Stimulated activated CD4-positive, alpha-beta T cell treated with anti-CD3 and anti-CD28 coated beads, TNF-alpha, amount 100 ng/mL, for 48 hours (primary cell): ENCODE measurements around the gene KRT80.
"Not testable (repeated sequence)": the region's sequence is repeated elsewhere in the genome, so short reads cannot be mapped to it uniquely, and the experiment has no call there.

Experiments used
- DNase-seq, 3 donors: peaks; one replicate each; pipeline ENCODE4 v3.0.0-alpha.2; 2020; ENCODE audit warnings: low read depth in 3 of 3

Gene KRT80

GRCh38 chr12:52191841-52192791 lies at the start of gene KRT80:
KRT80 (minus strand) TSS chr12:52192014; CDS start chr12:52191902, 112 bp downstream.
- DNase-seq: no peak

DNA sequence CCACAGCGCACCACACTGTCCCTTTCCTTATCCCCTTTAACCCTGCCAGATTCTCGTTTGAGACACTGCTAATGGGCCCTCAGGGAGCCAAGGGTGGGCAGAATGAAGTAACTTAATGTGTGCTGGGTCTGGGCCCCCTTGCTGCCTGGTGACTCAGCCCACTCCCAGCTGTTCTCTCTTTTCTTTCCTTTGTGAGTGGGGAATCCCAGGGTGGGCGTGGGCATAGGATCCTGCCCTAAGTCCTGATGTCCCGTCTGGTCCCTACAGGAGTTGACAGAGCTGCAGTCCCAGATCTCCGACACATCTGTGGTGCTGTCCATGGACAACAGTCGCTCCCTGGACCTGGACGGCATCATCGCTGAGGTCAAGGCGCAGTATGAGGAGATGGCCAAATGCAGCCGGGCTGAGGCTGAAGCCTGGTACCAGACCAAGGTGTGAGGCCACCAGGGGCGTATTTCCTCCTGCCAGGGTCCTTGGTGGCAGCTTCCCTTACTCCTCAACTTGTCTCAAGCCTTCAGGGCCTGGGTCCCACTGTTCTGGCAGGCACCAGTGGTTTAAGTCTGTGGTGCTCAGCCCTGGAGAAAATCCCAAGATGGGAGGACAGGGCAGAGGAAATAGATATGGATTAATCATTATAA lies 49.5 kb upstream of the KRT80 start:
- DNase-seq: no peak

DNA sequence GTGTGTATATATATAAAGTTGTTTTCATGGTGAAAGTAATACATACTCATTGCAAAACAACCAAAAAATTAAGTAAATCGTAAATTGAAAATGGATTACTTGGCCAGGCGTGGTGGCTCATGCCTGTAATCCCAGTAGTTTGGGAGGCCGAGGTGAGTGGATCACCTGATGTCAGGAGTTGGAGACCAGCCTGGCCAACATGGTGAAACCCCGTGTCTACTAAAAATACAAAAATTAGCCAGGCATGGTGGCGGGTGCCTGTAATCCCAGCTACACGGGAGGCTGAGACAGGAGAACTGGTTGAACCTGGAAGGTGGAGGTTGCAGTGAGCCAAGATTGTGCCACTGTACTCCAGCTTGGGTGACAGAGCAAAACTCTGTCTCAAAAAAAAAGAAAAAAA lies 48.4 kb upstream of the KRT80 start:
- not testable (repeated sequence) for DNase-seq

- no peak for DNase-seq
Observed at GRCh38 chr12:52239767-52240166, 48.0 kb upstream of the KRT80 start.

GRCh38 chr12:52238916-52239646 lies 47.3 kb upstream of the KRT80 start:
- no peak for DNase-seq

- DNase-seq: no peak
Observed at GRCh38 chr12:52238207-52238840, 46.5 kb upstream of the KRT80 start.

- DNase-seq: no peak
Observed at GRCh38 chr12:52236386-52237050, 44.7 kb upstream of the KRT80 start.

GRCh38 chr12:52235822-52236361 lies 44.1 kb upstream of the KRT80 start:
- DNase-seq: no peak

DNA sequence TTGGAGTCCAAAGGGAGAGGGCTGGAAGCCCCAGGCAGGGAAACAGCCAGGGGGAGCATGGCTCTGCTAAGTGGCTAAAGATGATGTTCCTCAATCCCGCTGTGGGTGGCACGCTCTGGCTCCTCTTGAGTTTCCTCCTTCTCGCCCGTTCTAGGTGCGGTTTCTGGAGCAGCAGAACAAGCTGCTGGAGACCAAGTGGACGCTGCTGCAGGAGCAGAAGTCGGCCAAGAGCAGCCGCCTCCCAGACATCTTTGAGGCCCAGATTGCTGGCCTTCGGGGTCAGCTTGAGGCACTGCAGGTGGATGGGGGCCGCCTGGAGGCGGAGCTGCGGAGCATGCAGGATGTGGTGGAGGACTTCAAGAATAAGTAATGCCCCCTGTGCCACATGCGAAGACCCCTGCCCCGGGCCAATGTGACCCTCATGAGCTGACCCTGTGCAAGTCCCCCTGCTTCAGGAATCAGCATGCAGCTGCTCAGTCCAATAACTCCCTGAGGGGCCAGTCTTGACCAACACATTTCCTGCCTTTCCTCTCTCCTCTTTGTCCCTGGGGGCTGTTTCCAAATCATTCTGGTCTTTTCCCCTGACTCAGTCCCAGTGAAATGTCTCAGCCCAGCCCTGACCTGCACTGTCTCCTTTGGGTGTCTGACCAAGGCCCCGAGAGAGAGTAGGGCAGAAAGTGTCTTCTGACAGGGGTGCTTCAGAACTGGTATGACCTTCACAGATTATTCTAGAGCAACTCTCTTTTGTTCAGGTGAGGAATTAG lies 43.4 kb upstream of the KRT80 start:
- no peak for DNase-seq

GRCh38 chr12:52234223-52234810 lies 42.5 kb upstream of the KRT80 start:
- no peak for DNase-seq

DNA sequence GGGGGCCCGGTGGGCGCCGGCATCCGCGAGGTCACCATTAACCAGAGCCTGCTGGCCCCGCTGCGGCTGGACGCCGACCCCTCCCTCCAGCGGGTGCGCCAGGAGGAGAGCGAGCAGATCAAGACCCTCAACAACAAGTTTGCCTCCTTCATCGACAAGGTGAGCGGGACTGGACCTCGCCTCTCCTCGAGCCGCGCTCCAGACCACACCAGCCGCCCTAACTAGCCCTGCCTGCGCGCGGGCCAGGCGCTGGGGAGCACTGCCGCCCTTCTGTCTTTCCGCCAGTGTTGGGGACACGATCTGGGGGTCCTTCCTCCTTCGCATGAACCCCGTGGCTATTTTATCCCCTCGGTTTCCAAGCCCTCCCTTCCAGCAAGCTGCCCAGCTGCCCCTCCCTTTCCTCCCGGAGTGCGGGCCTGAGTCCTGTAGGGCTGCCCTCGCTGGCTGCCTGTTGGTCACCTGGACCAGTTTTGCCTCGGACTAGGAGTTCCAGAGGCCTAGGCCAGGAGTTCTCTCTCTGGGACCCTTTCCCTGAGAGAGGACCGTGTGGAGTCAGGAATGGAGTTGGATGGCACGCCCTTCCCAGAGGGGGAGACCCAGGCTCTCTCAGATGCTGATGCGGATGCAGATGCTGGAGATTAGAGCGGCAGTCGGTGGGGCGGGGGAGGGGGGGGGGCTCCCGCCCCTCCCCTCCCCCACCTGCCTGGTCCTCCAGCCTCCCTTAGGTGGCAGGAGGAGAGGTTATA lies 41.8 kb upstream of the KRT80 start:
- DNase-seq: no peak

DNA sequence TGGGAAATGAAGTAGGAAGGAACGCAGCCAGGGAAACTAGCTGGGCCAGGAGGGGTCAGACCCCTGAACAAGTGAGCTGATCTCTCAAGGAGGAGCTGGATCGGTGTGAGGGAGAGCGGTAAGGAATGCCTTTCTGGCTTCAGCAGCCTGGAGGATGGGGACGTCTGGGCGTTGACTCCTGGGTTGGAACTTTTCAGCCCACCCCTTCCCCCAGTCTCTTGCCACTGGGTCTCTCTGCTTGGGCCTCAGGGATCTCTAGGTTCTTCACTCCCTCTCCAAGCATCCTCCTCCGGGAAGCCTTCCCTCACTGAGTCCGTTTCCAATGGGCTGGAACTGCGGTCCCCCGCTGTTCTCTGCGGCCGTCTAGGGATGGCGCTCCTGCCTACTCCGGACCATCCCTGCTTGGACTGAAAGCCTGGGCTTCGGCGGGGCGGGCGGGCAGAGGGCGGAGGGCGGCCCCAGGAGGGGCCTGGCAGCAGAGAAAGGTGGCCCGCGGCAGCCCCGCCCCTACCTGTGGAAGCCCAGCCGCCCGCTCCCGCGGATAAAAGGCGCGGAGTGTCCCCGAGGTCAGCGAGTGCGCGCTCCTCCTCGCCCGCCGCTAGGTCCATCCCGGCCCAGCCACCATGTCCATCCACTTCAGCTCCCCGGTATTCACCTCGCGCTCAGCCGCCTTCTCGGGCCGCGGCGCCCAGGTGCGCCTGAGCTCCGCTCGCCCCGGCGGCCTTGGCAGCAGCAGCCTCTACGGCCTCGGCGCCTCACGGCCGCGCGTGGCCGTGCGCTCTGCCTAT lies 41.1 kb upstream of the KRT80 start, which contains the start of gene KRT7:
Gene KRT7, plus strand, starts transcription at position 570 of the 788 bp plus-strand sequence. Its CDS starts 54 bp downstream, at position 624.
- no peak for DNase-seq

GRCh38 chr12:52232203-52232673 lies 40.4 kb upstream of the KRT80 start:
- no peak for DNase-seq

DNA sequence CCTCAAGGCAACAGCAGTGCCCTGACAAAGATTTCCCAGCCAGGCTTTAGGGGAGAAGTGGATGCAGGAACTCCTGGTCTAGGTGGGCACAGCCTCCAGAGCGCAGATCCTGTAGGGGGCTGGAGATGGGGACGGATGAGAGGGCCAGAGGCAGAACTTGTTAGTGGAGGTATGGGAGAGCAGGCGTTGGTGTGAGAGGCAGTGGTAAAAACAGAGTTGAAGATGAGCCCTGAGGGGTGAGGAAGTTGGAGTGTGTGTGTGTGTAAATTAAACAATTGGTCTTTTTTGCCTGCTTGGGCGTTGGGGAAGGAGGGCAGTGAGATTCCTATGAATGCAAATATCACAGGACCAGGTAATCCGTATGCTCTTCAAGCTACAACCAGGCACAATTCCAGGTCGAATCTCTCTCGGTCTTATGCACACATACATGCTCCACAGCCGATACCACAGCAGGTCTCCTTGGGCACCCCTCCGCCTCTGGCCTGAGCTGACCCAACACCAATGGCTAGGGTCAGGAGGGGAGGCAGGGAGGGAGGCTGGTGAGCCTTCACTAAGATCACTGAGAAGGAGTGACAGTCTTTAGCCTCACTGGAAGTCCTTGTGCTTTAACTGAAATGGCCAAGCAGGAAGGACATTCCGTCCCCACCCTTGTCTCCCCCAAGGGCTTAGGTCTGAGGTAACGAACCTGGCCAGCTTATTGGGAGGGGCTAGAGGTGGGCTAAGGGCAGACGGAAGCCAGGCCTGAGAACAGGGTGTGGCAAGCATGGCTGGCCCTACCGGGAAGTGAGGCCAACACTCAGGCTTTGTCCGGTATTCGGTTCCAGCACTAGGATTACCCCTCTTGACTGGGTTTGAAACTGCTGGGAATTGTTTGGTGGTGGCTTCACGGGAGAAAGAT lies 39.7 kb upstream of the KRT80 start:
- DNase-seq: no peak

DNA sequence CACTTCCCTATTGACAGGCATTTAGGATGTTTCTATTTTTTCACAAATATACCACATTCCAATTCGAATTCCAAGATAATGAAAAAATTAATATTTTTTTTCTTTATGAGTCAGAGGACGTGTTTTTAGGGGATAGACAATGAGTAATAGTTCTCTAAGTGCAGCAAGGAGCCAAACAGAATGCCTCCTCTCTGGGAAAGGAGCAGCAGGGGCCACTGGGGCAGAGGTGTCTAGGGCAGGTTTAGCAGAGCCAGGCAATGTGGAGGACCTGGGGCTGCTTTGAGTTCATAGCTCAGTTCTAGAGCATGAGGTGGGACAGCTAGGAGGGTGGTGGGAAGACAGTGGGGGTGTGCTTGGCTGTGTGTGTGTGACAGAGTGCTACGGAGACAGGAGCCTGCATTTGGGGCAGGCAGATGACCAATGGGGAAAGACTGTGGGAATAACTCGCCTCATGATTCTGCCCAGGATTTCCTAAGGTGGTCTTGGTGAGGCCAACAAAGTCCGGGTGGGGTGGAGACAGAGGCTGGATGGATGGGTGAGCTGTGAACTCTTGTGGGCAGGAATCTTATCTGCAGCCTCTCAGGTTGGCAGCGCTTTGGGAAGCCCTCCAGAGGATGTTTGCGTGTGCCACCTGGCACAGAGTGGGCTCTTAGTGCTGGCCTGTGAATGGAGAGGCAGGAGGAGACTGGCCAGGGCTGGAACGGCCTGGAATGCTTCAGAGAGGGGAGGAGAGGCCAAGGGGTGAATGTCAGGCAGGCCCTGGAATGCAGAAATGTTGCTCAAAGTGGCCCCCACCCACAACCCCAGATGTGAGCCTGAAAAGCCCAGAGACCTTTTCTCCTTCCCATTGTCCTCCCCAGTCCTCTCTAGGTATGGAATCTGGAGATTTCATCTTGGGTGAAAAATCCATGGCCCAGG lies 38.8 kb upstream of the KRT80 start:
- DNase-seq: no peak

DNA sequence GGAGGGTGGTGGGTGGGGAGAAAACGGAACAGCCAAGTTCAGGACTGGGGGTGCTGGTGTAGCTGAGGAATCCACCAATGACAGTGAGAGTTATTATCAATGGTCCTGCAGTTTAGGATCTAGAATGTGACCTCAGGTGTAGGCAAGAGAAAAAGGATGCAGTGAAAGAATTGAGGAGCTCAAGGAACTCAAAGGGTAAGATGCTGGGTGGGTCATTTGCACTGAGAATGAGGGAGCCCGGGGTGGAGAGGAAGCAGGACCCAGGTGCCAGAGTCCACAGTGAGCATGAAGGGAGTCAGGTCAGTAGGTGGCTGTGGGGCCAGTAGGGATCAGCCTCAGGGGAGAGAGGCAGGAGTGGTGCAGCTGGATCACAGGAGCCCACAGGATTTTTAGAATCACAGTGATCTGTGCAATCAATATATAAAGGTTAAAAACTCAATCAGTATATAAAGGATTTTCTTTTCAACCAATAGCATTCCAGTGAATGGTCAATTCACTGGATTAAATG lies 38.1 kb upstream of the KRT80 start:
- no peak for DNase-seq
